Spleen (tissue), 11 donors: ENCODE results near the gene SCML1. TPM values are rescaled to one million over a fixed set of nuclear protein-coding genes. Genes with fewer than 3 reads are reported as not detected.

Experiments
- DNase-seq: peaks from one replicate; pipeline ENCODE4 v3.0.0-alpha.2; 2020
- H3K27ac ChIP-seq, 8 donors: fragments of 200-600 bp; sonication (generic) in 7 of 8; 1 replicate in 4 of 8; 2 replicates in 4 of 8; pipeline versions ENCODE4 v1.5.0 to v1.8.0; 2016 to 2021; ENCODE audit warnings: inconsistent platforms in 4 of 8, mild to moderate bottlenecking in 4 of 8, moderate library complexity in 1 of 8
- H3K27me3 ChIP-seq, 7 donors: fragments of 200-600 bp; sonication (generic) in 6 of 7; replicated peaks in 1 of 7; 1 replicate in 4 of 7; 2 replicates in 3 of 7; pipeline versions ENCODE4 v1.5.0 to v1.8.0; 2016 to 2021; ENCODE audit warnings: inconsistent platforms in 3 of 7, mild to moderate bottlenecking in 1 of 7
- H3K36me3 ChIP-seq, 6 donors: fragments of 200-600 bp; sonication (generic) in 5 of 6; 1 replicate in 4 of 6; 2 replicates in 2 of 6; pipeline versions ENCODE4 v1.5.0 to v1.8.0; 2016 to 2021; ENCODE audit warnings: inconsistent platforms in 2 of 6
- H3K4me1 ChIP-seq, 6 donors: fragments of 200-600 bp; sonication (generic) in 5 of 6; 1 replicate in 3 of 6; 2 replicates in 3 of 6; pipeline versions ENCODE4 v1.5.0 to v1.8.0; 2016 to 2021; ENCODE audit warnings: inconsistent platforms in 3 of 6
- H3K4me3 ChIP-seq, 8 donors: fragments of 200-600 bp; sonication (generic) in 7 of 8; 1 replicate in 4 of 8; 2 replicates in 4 of 8; pipeline versions ENCODE4 v1.5.0 to v1.8.0; 2016 to 2021; ENCODE audit warnings: inconsistent platforms in 4 of 8, mild to moderate bottlenecking in 4 of 8, moderate library complexity in 2 of 8
- H3K9me3 ChIP-seq, 8 donors: fragments of 200-600 bp; sonication (generic) in 7 of 8; 1 replicate in 4 of 8; 2 replicates in 4 of 8; pipeline versions ENCODE4 v1.5.0 to v1.8.0; 2016 to 2021; ENCODE audit warnings: inconsistent platforms in 4 of 8
- CTCF ChIP-seq, 11 experiments: fragments of 200-600 bp in 7 of 11; fragments of 450-650 bp in 4 of 11; sonication (generic) in 4 of 11; IDR thresholded peaks in 8 of 11; conservative IDR thresholded peaks in 3 of 11; 1 replicate in 7 of 11; 2 replicates in 4 of 11; pipeline versions ENCODE4 v1.4.0 to v1.8.0; 2016 to 2021; ENCODE audit warnings: antibody characterized with exemption in 11 of 11, inconsistent platforms in 4 of 11, mild to moderate bottlenecking in 1 of 11
- POLR2A ChIP-seq, 3 donors: fragments of 450-650 bp; IDR thresholded peaks; one replicate each; pipeline ENCODE4 v1.5.1; 2017; ENCODE audit warnings: antibody characterized with exemption in 3 of 3, mild to moderate bottlenecking in 1 of 3
- POLR2AphosphoS5 ChIP-seq, 3 donors: sonication (generic); formaldehyde crosslinking; IDR thresholded peaks; one replicate each; pipeline ENCODE4 v1.5.1; 2017; ENCODE audit warnings: antibody characterized with exemption in 3 of 3
- WGBS, 5 donors: extraction: QIAGEN DNeasy Blood & Tissue Kit in 3 of 5; methylation state at CpG; one replicate each; pipeline versions ENCODE4 v1.1.5 to v1.1.7; 2013 to 2018; 5-methylcytosine and 5-hydroxymethylcytosine counted together
- intact Hi-C: fragments of 100-400 bp; cut with DNase I; formaldehyde crosslinking; loops from one replicate; pipeline ENCODE4 v1.15.0; 2023; ENCODE audit warnings: low total_unique reads
- polyA plus RNA-seq, 3 donors: library from polyadenylated mRNA; stranded (reverse); fragments of 200-250 nt; gene quantifications; one replicate each; pipeline ENCODE4 v1.2.1, GENCODE V29; 2013
- total RNA-seq, 7 donors: library from RNA; depleted of rRNA in 3 of 7; stranded (reverse); fragments of >200 nt in 3 of 7; fragmentation: NEBNext Ultra II Directional in 4 of 7; extraction: Animal tissue kit (Norgen Biotek cat#: 25700) in 4 of 7; gene quantifications; one replicate each; pipeline versions ENCODE4 v1.1.0 to v1.2.1, GENCODE V29; 2016 to 2021
- donor health status: healthy with polysubstance abuse.
- donor health status: DM: no; HTN: no; CAD: no; lungs with moderate emphysema.
- donor health status: DM: no; HTN: no; CAD: no.
- donor health status: Bipolar disorder and iron deficiency.
- donor health status: healthy.
- donor health status: DM: no; HTN: no; CAD: no.
- donor health status: DM: yes; HTN: yes; CAD: no.

The SCML1 gene
- total and polyA plus RNA-seq, 10 donors: 10.4 to 22.7 (median 15.3) TPM

GRCh38 chrX:17692709-17693346 is 44.5 kb upstream of the SCML1 start:
- no peak for TF ChIP-seq CTCF (IDR thresholded peaks at IDR 0.05 in 8 of 11, conservative IDR thresholded peaks at IDR 0.05 in 3 of 11)
- TF ChIP-seq POLR2A (IDR thresholded peaks at IDR 0.05): no peak
- no peak for TF ChIP-seq POLR2AphosphoS5 (IDR thresholded peaks at IDR 0.05)
- Histone ChIP-seq H3K36me3 (no peaks in the 10 kb centered on the region), H3K4me3 (no peak overlapping the region), H3K27me3 (peaks cover 0 to 8% (median 0%) of the 10 kb centered on the region in 7 donors), H3K27ac (no peak overlapping the region), H3K4me1 (no peaks in the 10 kb centered on the region), H3K9me3 (no peaks in the 10 kb centered on the region)
- 59 to 89% (median 83%) methylated on average over 4 to 5 of the region's 5 CpGs for WGBS, 5 donors
- no peak for DNase-seq
- intact Hi-C loops: loop anchor here (5.0 kb wide), 1 partner anchor 451 kb away; no protein-coding TSS in a partner anchor

- Histone ChIP-seq H3K36me3 (no peaks in the 10 kb centered on the region), H3K9me3 (no peaks in the 10 kb centered on the region), H3K4me1 (no peaks in the 10 kb centered on the region), H3K27ac (no peak overlapping the region), H3K4me3 (no peak overlapping the region), H3K27me3 (peaks cover 0 to 8% (median 0%) of the 10 kb centered on the region in 7 donors)
- TF ChIP-seq POLR2A (IDR thresholded peaks at IDR 0.05) (no peak), CTCF (IDR thresholded peaks at IDR 0.05 in 8 of 11, conservative IDR thresholded peaks at IDR 0.05 in 3 of 11) (no peak), POLR2AphosphoS5 (IDR thresholded peaks at IDR 0.05) (no peak)
- DNase-seq: no peak
- intact Hi-C loops: no loop called here
- 62 to 78% (median 72%) methylated on average over 1 of the region's 1 CpG for WGBS, 5 donors
Measured at GRCh38 chrX:17697191-17697590, 40.1 kb upstream of the SCML1 start.

- Histone ChIP-seq H3K4me3 (no peak overlapping the region), H3K27ac (no peak overlapping the region), H3K9me3 (no peaks in the 10 kb centered on the region), H3K4me1 (no peaks in the 10 kb centered on the region), H3K27me3 (no peaks in the 10 kb centered on the region), H3K36me3 (no peaks in the 10 kb centered on the region)
- 69 to 94% (median 80%) methylated on average over 1 of the region's 1 CpG for WGBS, 5 donors
- intact Hi-C loops: no loop called here
- DNase-seq: no peak
- TF ChIP-seq CTCF (IDR thresholded peaks at IDR 0.05 in 8 of 11, conservative IDR thresholded peaks at IDR 0.05 in 3 of 11) (no peak), POLR2AphosphoS5 (IDR thresholded peaks at IDR 0.05) (no peak), POLR2A (IDR thresholded peaks at IDR 0.05) (no peak)
Measured at GRCh38 chrX:17700976-17701375, 36.3 kb upstream of the SCML1 start.

- WGBS, 5 donors: 63 to 93% (median 84%) methylated on average over 2 of the region's 2 CpGs
Measured at GRCh38 chrX:17703201-17703600, 34.1 kb upstream of the SCML1 start.

More at GRCh38 chrX:17703201-17703600, 34.1 kb upstream of the SCML1 start:
- TF ChIP-seq CTCF (IDR thresholded peaks at IDR 0.05 in 8 of 11, conservative IDR thresholded peaks at IDR 0.05 in 3 of 11) (no peak), POLR2A (IDR thresholded peaks at IDR 0.05) (no peak), POLR2AphosphoS5 (IDR thresholded peaks at IDR 0.05) (no peak)
- H3K4me3 ChIP-seq: no peak overlapping the region
- no peaks in the 10 kb centered on the region for H3K36me3 ChIP-seq
- no peak overlapping the region for H3K27ac ChIP-seq
- H3K27me3 ChIP-seq: no peaks in the 10 kb centered on the region
- H3K9me3 ChIP-seq: no peaks in the 10 kb centered on the region
- intact Hi-C loops: no loop called here
- H3K4me1 ChIP-seq: no peaks in the 10 kb centered on the region
- DNase-seq: no peak
